Endodermal cell (in vitro differentiated cells): ENCODE measurements around the gene TST. TPM values are rescaled to one million over a fixed set of nuclear protein-coding genes. Genes with fewer than 3 reads are reported as not detected.
A peak's percentile ranks its signal among the peaks of the same experiment; 100 is the strongest.

Source experiments
- DNase-seq: peaks from one replicate; pipeline ENCODE4 v3.0.0-alpha.2; 2017
- H3K27ac ChIP-seq: 2 replicates; pipeline ENCODE4 v1.5.1; 2013; ENCODE audit warnings: mild to moderate bottlenecking, low read depth, low read length, moderate library complexity
- H3K27me3 ChIP-seq: 2 replicates; pipeline ENCODE4 v1.6.1; 2013; ENCODE audit warnings: mild to moderate bottlenecking, low read length, moderate library complexity; ENCODE audit not compliant: insufficient read depth, control insufficient read depth, poor library complexity, severe bottlenecking
- H3K36me3 ChIP-seq: 2 replicates; pipeline ENCODE4 v1.7.0; 2013; ENCODE audit warnings: mild to moderate bottlenecking, low read length, moderate library complexity; ENCODE audit not compliant: control insufficient read depth, insufficient read depth
- H3K4me1 ChIP-seq: one replicate; pipeline ENCODE4 v1.7.0; 2013; ENCODE audit warnings: low read length; ENCODE audit not compliant: control insufficient read depth, insufficient read depth
- H3K4me3 ChIP-seq: 2 replicates; pipeline ENCODE4 v1.5.1; 2013; ENCODE audit warnings: mild to moderate bottlenecking, low read length, moderate library complexity
- H3K9ac ChIP-seq: 2 replicates; pipeline ENCODE4 v1.6.1; 2013; ENCODE audit warnings: mild to moderate bottlenecking, low read length, moderate library complexity; ENCODE audit not compliant: poor library complexity, severe bottlenecking; ENCODE audit errors: extremely low read depth
- H3K9me3 ChIP-seq: 2 replicates; pipeline ENCODE4 v1.6.1; 2013; ENCODE audit warnings: mild to moderate bottlenecking, low read length, moderate library complexity; ENCODE audit not compliant: control insufficient read depth
- H3K27ac Mint-ChIP-seq: 2 replicates; pipeline ENCODE4 v1.8.0; 2020; ENCODE audit warnings: mixed read lengths
- H3K27me3 Mint-ChIP-seq: 2 replicates; pipeline ENCODE4 v1.8.0; 2021; ENCODE audit warnings: mild to moderate bottlenecking, mixed read lengths; ENCODE audit not compliant: insufficient read depth
- H3K36me3 Mint-ChIP-seq: 2 replicates; pipeline ENCODE4 v1.8.0; 2020; ENCODE audit warnings: low read depth, mixed read lengths
- H3K4me1 Mint-ChIP-seq: 2 replicates; pipeline ENCODE4 v1.8.0; 2020; ENCODE audit warnings: mixed read lengths
- H3K4me3 Mint-ChIP-seq: 2 replicates; pipeline ENCODE4 v1.8.0; 2020; ENCODE audit warnings: mild to moderate bottlenecking, moderate library complexity, mixed read lengths
- H3K9me3 Mint-ChIP-seq: 2 replicates; pipeline ENCODE4 v1.8.0; 2020; ENCODE audit warnings: mild to moderate bottlenecking, mixed read lengths
- WGBS, 2 experiments: methylation state at CpG; one replicate each; pipeline versions ENCODE4 v1.1.5 to v1.1.7; 2013; ENCODE audit warnings: missing lambda C conversion rate in 2 of 2, mixed read lengths in 1 of 2; ENCODE audit not compliant: insufficient coverage in 1 of 2, insufficient read length in 1 of 2; 5-methylcytosine and 5-hydroxymethylcytosine counted together
- total RNA-seq, 2 donors: library from RNA; stranded (reverse); fragmentation: NEBNext Ultra II Directional in 1 of 2; extraction: Animal tissue kit (Norgen Biotek cat#: 25700) in 1 of 2; gene quantifications; 2 replicates in 1 of 2; 3 replicates in 1 of 2; pipeline ENCODE4 v1.2.1, GENCODE V29; 2021
- TF ChIP-seq, protein P1 (sequence below): fragments of 200-600 bp; sonication (generic); conservative IDR thresholded peaks from 2 replicates; pipeline ENCODE4 v1.5.0; 2021; ENCODE audit warnings: antibody characterized with exemption, mild to moderate bottlenecking

The TST gene
- total RNA-seq, 2 donors from 2014 or later = 38.2 to 48.3 TPM

DNA sequence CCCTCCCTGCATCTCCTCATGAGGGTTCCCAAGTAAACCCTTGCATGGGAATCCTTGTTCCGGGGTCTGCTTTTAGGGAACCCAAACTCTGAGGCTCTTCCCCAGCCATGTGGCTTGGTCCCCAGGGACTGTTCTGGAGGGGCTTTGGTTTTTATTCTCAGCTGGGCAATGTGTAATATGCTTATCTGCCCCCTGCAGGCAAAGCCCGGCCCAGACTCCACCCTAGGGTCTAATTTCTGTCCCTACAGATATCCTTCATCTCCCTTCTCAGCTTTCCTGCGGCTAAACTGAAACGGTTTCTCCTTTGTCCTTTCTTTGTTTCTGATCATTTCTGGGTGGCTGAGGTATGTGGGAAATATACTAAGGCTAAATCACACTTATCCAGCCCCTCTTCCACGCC is 37.1 kb downstream of the TST start:
- 86 to 100% methylated on average over 1 to 4 of the region's 5 CpGs for WGBS, 2 experiments
- Histone ChIP-seq H3K9ac (no peak overlapping the region), H3K4me3 (no peak overlapping the region), H3K9me3 (peaks cover 13% of the 10 kb centered on the region), H3K4me1 (no peaks in the 10 kb centered on the region), H3K27me3 (no peaks in the 10 kb centered on the region), H3K27ac (no peak overlapping the region), H3K36me3 (no peaks in the 10 kb centered on the region)
- peaks cover 7% of the 10 kb centered on the region for H3K27me3 Mint-ChIP-seq
- H3K27ac Mint-ChIP-seq = no peak overlapping the region
- H3K4me3 Mint-ChIP-seq = no peak overlapping the region
- no peaks in the 10 kb centered on the region for H3K36me3 Mint-ChIP-seq
- peaks cover 13% of the 10 kb centered on the region for H3K9me3 Mint-ChIP-seq
- H3K4me1 Mint-ChIP-seq = peaks cover 3% of the 10 kb centered on the region
- TF ChIP-seq, protein P1, sequence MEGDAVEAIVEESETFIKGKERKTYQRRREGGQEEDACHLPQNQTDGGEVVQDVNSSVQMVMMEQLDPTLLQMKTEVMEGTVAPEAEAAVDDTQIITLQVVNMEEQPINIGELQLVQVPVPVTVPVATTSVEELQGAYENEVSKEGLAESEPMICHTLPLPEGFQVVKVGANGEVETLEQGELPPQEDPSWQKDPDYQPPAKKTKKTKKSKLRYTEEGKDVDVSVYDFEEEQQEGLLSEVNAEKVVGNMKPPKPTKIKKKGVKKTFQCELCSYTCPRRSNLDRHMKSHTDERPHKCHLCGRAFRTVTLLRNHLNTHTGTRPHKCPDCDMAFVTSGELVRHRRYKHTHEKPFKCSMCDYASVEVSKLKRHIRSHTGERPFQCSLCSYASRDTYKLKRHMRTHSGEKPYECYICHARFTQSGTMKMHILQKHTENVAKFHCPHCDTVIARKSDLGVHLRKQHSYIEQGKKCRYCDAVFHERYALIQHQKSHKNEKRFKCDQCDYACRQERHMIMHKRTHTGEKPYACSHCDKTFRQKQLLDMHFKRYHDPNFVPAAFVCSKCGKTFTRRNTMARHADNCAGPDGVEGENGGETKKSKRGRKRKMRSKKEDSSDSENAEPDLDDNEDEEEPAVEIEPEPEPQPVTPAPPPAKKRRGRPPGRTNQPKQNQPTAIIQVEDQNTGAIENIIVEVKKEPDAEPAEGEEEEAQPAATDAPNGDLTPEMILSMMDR = peak; percentile 50
- DNase-seq = no peak

DNA sequence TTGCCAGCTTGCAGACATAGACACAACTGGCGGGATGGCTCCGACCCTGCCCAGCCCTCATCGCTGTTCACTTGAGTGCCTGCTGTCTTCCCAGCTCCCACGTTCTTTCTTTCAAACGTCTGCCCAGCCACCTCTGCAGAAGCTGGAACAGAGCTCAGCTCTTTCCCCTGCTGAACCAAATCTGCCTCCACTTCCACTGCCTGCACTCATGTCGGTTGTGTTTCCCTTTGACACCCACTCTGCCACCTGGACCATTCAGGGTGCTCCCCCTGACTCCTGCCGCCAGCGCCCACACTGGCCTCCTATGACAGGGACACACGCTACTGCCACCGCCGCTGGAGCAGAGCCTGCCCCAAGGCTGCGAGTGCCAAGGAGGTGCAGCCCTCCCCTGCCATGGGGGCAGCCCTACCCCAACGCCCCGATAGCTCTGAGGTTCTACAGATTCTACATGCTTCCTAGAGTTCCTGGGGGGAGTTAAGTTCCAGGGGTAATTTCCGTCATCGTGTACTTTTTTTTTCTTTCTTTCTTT is 37.9 kb downstream of the TST start:
- Mint-ChIP-seq H3K4me1 (peaks cover 3% of the 10 kb centered on the region), H3K27me3 (peaks cover 7% of the 10 kb centered on the region), H3K9me3 (peaks cover 11% of the 10 kb centered on the region), H3K36me3 (no peaks in the 10 kb centered on the region), H3K27ac (no peak overlapping the region), H3K4me3 (no peak overlapping the region)
- Histone ChIP-seq H3K36me3 (no peaks in the 10 kb centered on the region), H3K9me3 (peaks cover 12% of the 10 kb centered on the region), H3K9ac (no peak overlapping the region), H3K27ac (no peak overlapping the region), H3K27me3 (no peaks in the 10 kb centered on the region), H3K4me3 (no peak overlapping the region), H3K4me1 (no peaks in the 10 kb centered on the region)
- DNase-seq = peak; percentile 24
- TF ChIP-seq, protein P1 = no peak
- WGBS, 2 experiments = 86 to 93% methylated on average over 5 to 14 of the region's 16 CpGs

DNA sequence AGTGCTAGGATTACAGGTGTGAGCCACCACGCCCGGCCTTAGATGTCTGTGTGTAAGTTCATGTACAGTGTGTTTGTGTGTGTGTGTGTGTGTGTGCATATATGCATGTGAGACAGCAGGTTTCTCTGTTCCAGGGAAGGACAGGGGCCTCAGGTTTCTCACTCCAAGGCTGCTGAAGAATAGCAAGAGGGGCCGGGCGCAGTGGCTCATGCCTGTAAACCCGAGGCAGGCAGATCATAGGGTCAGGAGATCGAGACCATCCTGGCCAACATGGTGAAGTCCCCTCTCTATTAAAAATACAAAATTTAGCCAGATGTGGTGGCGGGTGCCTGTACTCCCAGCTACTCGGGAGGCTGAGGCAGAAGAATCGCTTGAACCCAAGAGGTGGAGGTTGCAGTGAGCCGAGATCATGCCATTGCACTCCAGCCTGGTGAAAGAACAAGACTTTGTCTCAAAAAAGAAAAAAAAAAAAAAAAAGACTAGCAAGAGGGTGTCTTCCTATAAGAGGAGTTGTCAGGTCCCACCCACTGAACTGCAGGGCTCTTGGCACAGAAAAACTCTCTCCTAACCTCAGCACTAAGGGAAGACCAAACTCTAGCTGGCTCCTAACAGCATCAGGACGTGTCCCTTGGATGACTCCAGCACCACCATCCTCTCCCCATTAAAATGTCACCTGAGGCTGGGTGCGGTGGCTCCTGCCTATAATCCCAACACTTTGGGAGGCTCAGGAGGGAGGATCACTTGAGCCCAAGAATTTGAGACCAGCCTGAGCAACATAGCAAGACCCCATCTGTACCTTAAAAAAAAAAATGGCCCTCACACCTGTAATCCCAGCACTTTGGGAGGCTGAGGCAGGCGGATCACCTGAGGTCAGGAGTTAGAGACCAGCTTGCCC is 40.0 kb downstream of the TST start:
- H3K27ac Mint-ChIP-seq = no peak overlapping the region
- H3K36me3 Mint-ChIP-seq = no peaks in the 10 kb centered on the region
- no peak for DNase-seq
- Histone ChIP-seq H3K9me3 (no peaks in the 10 kb centered on the region), H3K4me3 (no peak overlapping the region), H3K9ac (no peak overlapping the region), H3K27ac (no peak overlapping the region), H3K27me3 (no peaks in the 10 kb centered on the region), H3K4me1 (no peaks in the 10 kb centered on the region), H3K36me3 (no peaks in the 10 kb centered on the region)
- H3K27me3 Mint-ChIP-seq = peaks cover 3% of the 10 kb centered on the region
- TF ChIP-seq, protein P1 = no peak
- H3K4me3 Mint-ChIP-seq = no peak overlapping the region
- 91% methylated on average over 11 to 13 of the region's 13 CpGs for WGBS, 2 experiments
- H3K9me3 Mint-ChIP-seq = no peaks in the 10 kb centered on the region
- H3K4me1 Mint-ChIP-seq = peaks cover 3% of the 10 kb centered on the region
